HepG2 (cell line): ENCODE results near the gene FTL. TPM values are rescaled to one million over a fixed set of nuclear protein-coding genes. Genes with fewer than 3 reads are reported as not detected.
A peak's percentile ranks its signal among the peaks of the same experiment; 100 is the strongest.

ENCODE experiments used
- ATAC-seq: fragments of 200-7000 bp; cut with Tn5 transposase; 3 replicates; pipeline ENCODE4 v1.9.1; 2020; ENCODE audit warnings: mild to moderate bottlenecking, moderate library complexity
- BruUV-seq: library from RNA; stranded (reverse); fragments of 400-500 nt; replicated peaks from 2 replicates; lab custom pipeline; 2021; lab: Mats Ljungman, UMichigan
- CTCF ChIA-PET: fragments of 300-600 bp; formaldehyde crosslinking; extraction: SDS; loops from one replicate; lab custom pipeline; 2021; ENCODE audit warnings: low total read pairs, inconsistent platforms, low intra/inter-chr PET ratio; lab: Yijun Ruan, JAX
- POLR2A ChIA-PET: fragments of 350-600 bp; sonication (Branson Sonifier 250); formaldehyde crosslinking; loops from one replicate; lab custom pipeline; 2020; ENCODE audit warnings: antibody characterized with exemption, inconsistent platforms; lab: Yijun Ruan, JAX
- DNase-seq: peaks from one replicate; pipeline ENCODE4 v3.0.0-alpha.2; 2015; ENCODE audit warnings: low spot score
- FAIRE-seq: peaks from 3 replicates; lab custom pipeline; 2011; peaks lifted over from hg19 to GRCh38; lab: Jason Lieb, UNC
- H2AFZ ChIP-seq: one replicate; pipeline ENCODE4 v1.6.1; 2011; ENCODE audit warnings: low read length, inconsistent platforms
- H3K27ac ChIP-seq: fragments of 300-600 bp; 3 replicates; pipeline ENCODE4 v1.8.0; 2011; ENCODE audit warnings: mixed run types, mild to moderate bottlenecking, mixed read lengths, low read length, inconsistent platforms; ENCODE audit not compliant: insufficient read depth; ENCODE audit errors: extremely low read length
- H3K27me3 ChIP-seq, 2 experiments: fragments of 200-600 bp in 1 of 2; 2 replicates in 1 of 2; 3 replicates in 1 of 2; pipeline versions ENCODE4 v1.6.0 to v1.8.0; 2011; ENCODE audit warnings: low read length in 2 of 2, mild to moderate bottlenecking in 2 of 2, moderate library complexity in 2 of 2, inconsistent platforms in 1 of 2; ENCODE audit not compliant: insufficient read depth in 2 of 2, control insufficient read depth in 1 of 2
- H3K36me3 ChIP-seq, 2 experiments: fragments of 200-600 bp in 1 of 2; replicated peaks in 1 of 2; 2 replicates in 1 of 2; 3 replicates in 1 of 2; pipeline versions ENCODE4 v1.5.1 to v1.8.0; 2011; ENCODE audit warnings: low read length in 2 of 2, inconsistent platforms in 1 of 2; ENCODE audit not compliant: insufficient read depth in 2 of 2, control insufficient read depth in 1 of 2
- H3K4me1 ChIP-seq: 2 replicates; pipeline ENCODE4 v1.5.1; 2012; ENCODE audit warnings: low read length, inconsistent platforms; ENCODE audit not compliant: insufficient read depth
- H3K4me2 ChIP-seq: 2 replicates; pipeline ENCODE4 v1.6.0; 2011; ENCODE audit warnings: low read depth, low read length, inconsistent platforms
- H3K4me3 ChIP-seq, 3 experiments: fragments of 200-600 bp in 1 of 3; sonication (generic), shearing (Covaris generic) in 1 of 3; replicated peaks in 1 of 3; 2 replicates each; pipeline ENCODE4 v1.5.1; 2011 to 2016; ENCODE audit warnings: low read length in 3 of 3, inconsistent platforms in 2 of 3, low read depth in 2 of 3, mild to moderate bottlenecking in 2 of 3, control low read depth in 1 of 3, mixed read lengths in 1 of 3; ENCODE audit not compliant: insufficient read depth in 1 of 3
- H3K79me2 ChIP-seq: one replicate; pipeline ENCODE4 v1.6.1; 2011; ENCODE audit warnings: low read length, inconsistent platforms; ENCODE audit not compliant: insufficient read depth
- H3K9ac ChIP-seq: 2 replicates; pipeline ENCODE4 v1.6.0; 2011; ENCODE audit warnings: mild to moderate bottlenecking, low read depth, low read length, inconsistent platforms; ENCODE audit not compliant: insufficient read depth
- H3K9me3 ChIP-seq: 2 replicates; pipeline ENCODE4 v1.5.1; 2012; ENCODE audit warnings: mild to moderate bottlenecking, low read length
- H4K20me1 ChIP-seq: 2 replicates; pipeline ENCODE4 v1.6.0; 2011; ENCODE audit warnings: inconsistent platforms, mild to moderate bottlenecking, low read length, moderate library complexity; ENCODE audit not compliant: insufficient read depth
- BRD4 ChIP-seq: sonication (generic); formaldehyde crosslinking; IDR thresholded peaks from 2 replicates; pipeline ENCODE4 v1.4.0; 2020; ENCODE audit warnings: missing genetic modification reagents
- FOXM1 ChIP-seq: sonication (generic); formaldehyde crosslinking; IDR thresholded peaks from 2 replicates; pipeline ENCODE4 v1.5.0; 2020; ENCODE audit warnings: missing genetic modification reagents
- IRX3 ChIP-seq: sonication (generic); formaldehyde crosslinking; IDR thresholded peaks from 2 replicates; pipeline ENCODE4 v1.8.1; 2023; ENCODE audit warnings: mild to moderate bottlenecking, low read depth, missing genetic modification reagents, borderline replicate concordance
- KAT7 ChIP-seq: IDR thresholded peaks from 2 replicates; pipeline ENCODE4 v1.6.1; 2018; ENCODE audit warnings: borderline replicate concordance, missing compliant biosample characterization
- MTA1 ChIP-seq: sonication (generic); formaldehyde crosslinking; IDR thresholded peaks from 2 replicates; pipeline ENCODE4 v1.4.0; 2020; ENCODE audit warnings: missing genetic modification reagents, mild to moderate bottlenecking, borderline replicate concordance
- SRSF1 ChIP-seq: fragments of 200-400 bp; formaldehyde crosslinking; optimal IDR thresholded peaks from 2 replicates; pipeline ENCODE3; 2017; ENCODE audit warnings: mild to moderate bottlenecking, low read depth, low read length, moderate library complexity
- ZFP82 ChIP-seq: sonication (generic); formaldehyde crosslinking; IDR thresholded peaks from 2 replicates; pipeline ENCODE4 v1.5.1; 2020; ENCODE audit warnings: mild to moderate bottlenecking, missing genetic modification reagents, borderline replicate concordance
- ZNF451 ChIP-seq: sonication (generic); formaldehyde crosslinking; IDR thresholded peaks from 2 replicates; pipeline ENCODE4 v1.5.0; 2020; ENCODE audit warnings: mild to moderate bottlenecking, missing genetic modification reagents
- ZNF503 ChIP-seq: sonication (generic); formaldehyde crosslinking; IDR thresholded peaks from 2 replicates; pipeline ENCODE4 v1.4.0; 2020; ENCODE audit warnings: missing genetic modification reagents
- ZNF883 ChIP-seq: sonication (generic); formaldehyde crosslinking; IDR thresholded peaks from 2 replicates; pipeline ENCODE4 v1.5.1; 2020; ENCODE audit warnings: mild to moderate bottlenecking, missing genetic modification reagents; ENCODE audit errors: not compliant biosample characterization
- ZZZ3 ChIP-seq: sonication (generic); formaldehyde crosslinking; IDR thresholded peaks from 2 replicates; pipeline ENCODE4 v1.4.0; 2020; ENCODE audit warnings: missing genetic modification reagents, mild to moderate bottlenecking, borderline replicate concordance
- WGBS: methylation state at CpG from one replicate; pipeline ENCODE4 v1.1.6; 2017; ENCODE audit warnings: low lambda C conversion rate; 5-methylcytosine and 5-hydroxymethylcytosine counted together
- in situ Hi-C: cut with HindIII; loops from 2 replicates; pipeline ENCODE4 v1.10.0; 2017; ENCODE audit warnings: low pct_unique_long_range_greater_than_20kb; ENCODE audit not compliant: extremely low pct_ligation_motif_present
- intact Hi-C: fragments of 100-400 bp; cut with micrococcal nuclease; formaldehyde crosslinking; loops from one replicate; pipeline ENCODE4 v1.10.0; 2022; ENCODE audit not compliant: unreplicated experiment
- polyA plus RNA-seq, 8 experiments: library from polyadenylated mRNA; depleted of rRNA in 3 of 8; stranded (reverse) in 7 of 8; unstranded in 1 of 8; fragments of >200 nt; fragmentation: Illumina TruSeq in 4 of 8; extraction: Trizol in 4 of 8; gene quantifications; 2 replicates each; pipeline versions ENCODE4 v1.2.1 to v1.2.3, GENCODE V29; 2011 to 2016; ENCODE audit warnings: low read depth in 4 of 8, missing spikeins in 1 of 8, mixed read lengths in 1 of 8; ENCODE audit not compliant: insufficient read depth in 1 of 8
- total RNA-seq, 5 experiments: library from RNA; depleted of rRNA; stranded (reverse); fragments of >200 nt; fragmentation: Illumina TruSeq; extraction: Trizol; gene quantifications; 2 replicates each; pipeline ENCODE4 v1.2.3, GENCODE V29; 2016; ENCODE audit warnings: low read depth in 1 of 5
- TF ChIP-seq, protein P1 (sequence below): sonication (generic); formaldehyde crosslinking; IDR thresholded peaks from 2 replicates; pipeline ENCODE4 v1.4.0; 2020; ENCODE audit warnings: missing genetic modification reagents
- TF ChIP-seq, protein P2 (sequence below): sonication (generic); formaldehyde crosslinking; IDR thresholded peaks from 2 replicates; pipeline ENCODE4 v1.9.0; 2022; ENCODE audit warnings: missing genetic modification reagents, mild to moderate bottlenecking, borderline replicate concordance

The FTL gene
- total and polyA plus RNA-seq, 2 of the 13 experiments (the other 11 are each of a cell fraction or from before 2014, with no cell fraction given), result 2,721 to 8,800 TPM

GRCh38 chr19:48955308-48955958 lies 9.7 kb upstream of the FTL start:
- WGBS, result 16% methylated on average over 5 of the region's 16 CpGs
- no peaks in the 10 kb centered on the region for H3K9me3 ChIP-seq
- H4K20me1 ChIP-seq, result no peaks in the 10 kb centered on the region; the same call in 1 of the 2 replicates
- peak overlapping the region; percentile 76 to 84 (median 81) for H3K4me3 ChIP-seq
- peak overlapping the region; percentile 95 for H3K4me2 ChIP-seq
- FAIRE-seq, result no peak
- H3K9ac ChIP-seq, result peak overlapping the region; percentile 89
- ChIA-PET POLR2A (interaction anchor here (0.7 to 7.8 kb wide), 5 partner anchors 11 to 84 kb away, joined by 3 to 153 read pairs (median 4); partner anchors contain the start of genes FTL, GYS1 and RUVBL2), CTCF (no interaction called here)
- peak overlapping the region; percentile 82 for H3K27ac ChIP-seq
- no peak for DNase-seq
- no TSS peak for BruUV-seq
- intact Hi-C loops, result no loop called here
- no peak for ATAC-seq
- peaks cover 85% of the 10 kb centered on the region for H3K4me1 ChIP-seq
- H3K36me3 ChIP-seq, result peaks cover 2 to 3% of the 10 kb centered on the region in 2 experiments; a peak in 1 of 5 replicates
- H3K27me3 ChIP-seq, result no peaks in the 10 kb centered on the region
- no peak overlapping the region for H2AFZ ChIP-seq
- H3K79me2 ChIP-seq, result peaks cover 19% of the 10 kb centered on the region
- in situ Hi-C loops, result no loop called here
- TF ChIP-seq ZNF451 (CRISPR knock-in tag) (no peak), ZZZ3 (CRISPR knock-in tag) (peak; percentile 74; the same call in 1 of the 2 replicates), ZNF503 (CRISPR knock-in tag) (peak; percentile 12; the same call in 1 of the 2 replicates), IRX3 (CRISPR knock-in tag) (no peak), ZFP82 (CRISPR knock-in tag) (no peak), FOXM1 (no peak), BRD4 (CRISPR knock-in tag) (0 out of 2 replicates have a peak, but pooled peaks have one; percentile 26), KAT7 (CRISPR knock-in tag) (0 out of 2 replicates have a peak, but pooled peaks have one; percentile 2), SRSF1 (peak; percentile 15), MTA1 (0 out of 2 replicates have a peak, but pooled peaks have one; percentile 25), ZNF883 (CRISPR knock-in tag) (no peak)
- TF ChIP-seq, protein P1, sequence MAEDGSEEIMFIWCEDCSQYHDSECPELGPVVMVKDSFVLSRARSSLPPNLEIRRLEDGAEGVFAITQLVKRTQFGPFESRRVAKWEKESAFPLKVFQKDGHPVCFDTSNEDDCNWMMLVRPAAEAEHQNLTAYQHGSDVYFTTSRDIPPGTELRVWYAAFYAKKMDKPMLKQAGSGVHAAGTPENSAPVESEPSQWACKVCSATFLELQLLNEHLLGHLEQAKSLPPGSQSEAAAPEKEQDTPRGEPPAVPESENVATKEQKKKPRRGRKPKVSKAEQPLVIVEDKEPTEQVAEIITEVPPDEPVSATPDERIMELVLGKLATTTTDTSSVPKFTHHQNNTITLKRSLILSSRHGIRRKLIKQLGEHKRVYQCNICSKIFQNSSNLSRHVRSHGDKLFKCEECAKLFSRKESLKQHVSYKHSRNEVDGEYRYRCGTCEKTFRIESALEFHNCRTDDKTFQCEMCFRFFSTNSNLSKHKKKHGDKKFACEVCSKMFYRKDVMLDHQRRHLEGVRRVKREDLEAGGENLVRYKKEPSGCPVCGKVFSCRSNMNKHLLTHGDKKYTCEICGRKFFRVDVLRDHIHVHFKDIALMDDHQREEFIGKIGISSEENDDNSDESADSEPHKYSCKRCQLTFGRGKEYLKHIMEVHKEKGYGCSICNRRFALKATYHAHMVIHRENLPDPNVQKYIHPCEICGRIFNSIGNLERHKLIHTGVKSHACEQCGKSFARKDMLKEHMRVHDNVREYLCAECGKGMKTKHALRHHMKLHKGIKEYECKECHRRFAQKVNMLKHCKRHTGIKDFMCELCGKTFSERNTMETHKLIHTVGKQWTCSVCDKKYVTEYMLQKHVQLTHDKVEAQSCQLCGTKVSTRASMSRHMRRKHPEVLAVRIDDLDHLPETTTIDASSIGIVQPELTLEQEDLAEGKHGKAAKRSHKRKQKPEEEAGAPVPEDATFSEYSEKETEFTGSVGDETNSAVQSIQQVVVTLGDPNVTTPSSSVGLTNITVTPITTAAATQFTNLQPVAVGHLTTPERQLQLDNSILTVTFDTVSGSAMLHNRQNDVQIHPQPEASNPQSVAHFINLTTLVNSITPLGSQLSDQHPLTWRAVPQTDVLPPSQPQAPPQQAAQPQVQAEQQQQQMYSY, result no peak
- TF ChIP-seq, protein P2, sequence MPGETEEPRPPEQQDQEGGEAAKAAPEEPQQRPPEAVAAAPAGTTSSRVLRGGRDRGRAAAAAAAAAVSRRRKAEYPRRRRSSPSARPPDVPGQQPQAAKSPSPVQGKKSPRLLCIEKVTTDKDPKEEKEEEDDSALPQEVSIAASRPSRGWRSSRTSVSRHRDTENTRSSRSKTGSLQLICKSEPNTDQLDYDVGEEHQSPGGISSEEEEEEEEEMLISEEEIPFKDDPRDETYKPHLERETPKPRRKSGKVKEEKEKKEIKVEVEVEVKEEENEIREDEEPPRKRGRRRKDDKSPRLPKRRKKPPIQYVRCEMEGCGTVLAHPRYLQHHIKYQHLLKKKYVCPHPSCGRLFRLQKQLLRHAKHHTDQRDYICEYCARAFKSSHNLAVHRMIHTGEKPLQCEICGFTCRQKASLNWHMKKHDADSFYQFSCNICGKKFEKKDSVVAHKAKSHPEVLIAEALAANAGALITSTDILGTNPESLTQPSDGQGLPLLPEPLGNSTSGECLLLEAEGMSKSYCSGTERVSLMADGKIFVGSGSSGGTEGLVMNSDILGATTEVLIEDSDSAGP (CRISPR knock-in tag), result peak; percentile 8; the same call in 1 of the 2 replicates
